Choroid plexus epithelial cell (primary cell): ENCODE data around the gene MICU1.

Experiments
- DNase-seq: peaks from one replicate; pipeline ENCODE4 v3.0.0-alpha.2; 2010; ENCODE audit warnings: low read depth
- H3K4me3 ChIP-seq: 2 replicates; pipeline ENCODE4 v1.5.1; 2011; ENCODE audit warnings: low read depth, mild to moderate bottlenecking, control low read depth, low read length, moderate library complexity
- CTCF ChIP-seq: conservative IDR thresholded peaks from 2 replicates; pipeline ENCODE4 v1.5.1; 2011; ENCODE audit warnings: low read depth, mild to moderate bottlenecking, control low read depth, inconsistent platforms, low read length, moderate library complexity

MICU1 gene

GRCh38 chr10:72523062-72523461 lies 102.8 kb downstream of the MICU1 start:
- H3K4me3 ChIP-seq: no peak overlapping the region
- no peak for DNase-seq
- no peak for TF ChIP-seq CTCF

- TF ChIP-seq CTCF: no peak
- no peak overlapping the region for H3K4me3 ChIP-seq
- no peak for DNase-seq
Measured at GRCh38 chr10:72517244-72517643, 108.6 kb downstream of the MICU1 start.

- H3K4me3 ChIP-seq: no peak overlapping the region
- no peak for DNase-seq
- no peak for TF ChIP-seq CTCF
Measured at GRCh38 chr10:72515455-72515854, 110.4 kb downstream of the MICU1 start.

GRCh38 chr10:72513910-72514309 lies 112.0 kb downstream of the MICU1 start:
- DNase-seq: no peak
- no peak for TF ChIP-seq CTCF
- no peak overlapping the region for H3K4me3 ChIP-seq

GRCh38 chr10:72511459-72511858 lies 114.4 kb downstream of the MICU1 start:
- H3K4me3 ChIP-seq: no peak overlapping the region

GRCh38 chr10:72509941-72510340 lies 115.9 kb downstream of the MICU1 start:
- H3K4me3 ChIP-seq: no peak overlapping the region
- no peak for TF ChIP-seq CTCF
- no peak for DNase-seq

More at GRCh38 chr10:72511459-72511858, 114.4 kb downstream of the MICU1 start:
- no peak for TF ChIP-seq CTCF
- DNase-seq: no peak

GRCh38 chr10:72509206-72509799 lies 116.6 kb downstream of the MICU1 start:
- DNase-seq: no peak

More at GRCh38 chr10:72509206-72509799, 116.6 kb downstream of the MICU1 start:
- TF ChIP-seq CTCF: no peak
- no peak overlapping the region for H3K4me3 ChIP-seq
